GM12801 (cell line): ENCODE measurements around the gene ALDH3A2.

ENCODE experiments used
- CTCF ChIP-seq: IDR thresholded peaks from one replicate; pipeline ENCODE4 v1.5.1; 2011; ENCODE audit warnings: control low read depth; ENCODE audit not compliant: insufficient read length; ENCODE audit errors: extremely low read depth

The ALDH3A2 gene

GRCh38 chr17:19642373-19642893 lies 6.1 kb upstream of the ALDH3A2 start:
- no peak for TF ChIP-seq CTCF

- no peak for TF ChIP-seq CTCF
These were observed 3.9 kb upstream of the ALDH3A2 start for GRCh38 chr17:19644493-19645210.

- TF ChIP-seq CTCF = no peak
These were observed 2.8 kb upstream of the ALDH3A2 start for GRCh38 chr17:19645734-19646201.

- no peak for TF ChIP-seq CTCF
These were observed 1.5 kb upstream of the ALDH3A2 start for GRCh38 chr17:19646788-19647696.

GRCh38 chr17:19647697-19648474 lies 665 bp upstream of the ALDH3A2 start:
- TF ChIP-seq CTCF = no peak

- TF ChIP-seq CTCF = no peak
These were observed 657 bp downstream of the ALDH3A2 start for GRCh38 chr17:19649274-19649541.

GRCh38 chr17:19650826-19651225 lies 2.3 kb downstream of the ALDH3A2 start:
- no peak for TF ChIP-seq CTCF
